Activated T-cell treated with anti-CD3 and anti-CD28 coated beads, Interleukin-2, amount 50 U/mL, for 48 hours (primary cell): ENCODE data around the gene JHY.

Experiments used
- DNase-seq, 2 experiments: peaks; one replicate each; pipeline ENCODE4 v3.0.0-alpha.2; 2020

JHY gene

GRCh38 chr11:122963961-122964360 lies 81.4 kb downstream of the JHY start:
- no peak for DNase-seq

GRCh38 chr11:122976061-122976733 lies 93.6 kb downstream of the JHY start:
- DNase-seq, result no peak

- peak; percentile 28 to 31 for DNase-seq
Observed at GRCh38 chr11:122976734-122977469, 94.3 kb downstream of the JHY start.

GRCh38 chr11:122977470-122978298 lies 95.1 kb downstream of the JHY start:
- DNase-seq, result peak; percentile 25 to 26

GRCh38 chr11:122978299-122978620 lies 95.7 kb downstream of the JHY start:
- peak; percentile 20 to 24 for DNase-seq

- peak in 1 of 2 experiments; percentile 26 for DNase-seq
Observed at GRCh38 chr11:122979103-122979814, 96.7 kb downstream of the JHY start.

- peak; percentile 24 to 26 for DNase-seq
Observed at GRCh38 chr11:122979815-122980595, 97.4 kb downstream of the JHY start.

GRCh38 chr11:122981388-122982264 lies 99.1 kb downstream of the JHY start, which contains the start of gene BSX:
Gene BSX, minus strand, starts transcription at chr11:122981834. Its CDS starts 163 bp downstream, at chr11:122981671.
- DNase-seq, result peak; percentile 72 to 75

GRCh38 chr11:122983438-122984185 lies 101.1 kb downstream of the JHY start:
- peak; percentile 23 to 24 for DNase-seq

- DNase-seq, result peak; percentile 38 to 40
Observed at GRCh38 chr11:122984186-122985011, 101.8 kb downstream of the JHY start.

- no peak for DNase-seq
Observed at GRCh38 chr11:122995526-122995925, 113.0 kb downstream of the JHY start.

- DNase-seq, result no peak
Observed at GRCh38 chr11:122998727-122999366, 116.3 kb downstream of the JHY start.

GRCh38 chr11:123000721-123001120 lies 118.2 kb downstream of the JHY start:
- DNase-seq, result no peak

GRCh38 chr11:123006860-123007542 lies 124.4 kb downstream of the JHY start:
- no peak for DNase-seq
